Measurements from ENCODE around the gene EMC6. TPM values are rescaled to one million over a fixed set of nuclear protein-coding genes. Genes with fewer than 3 reads are reported as not detected.

EMC6 gene
- total RNA-seq, 1 donor from 2014 or later, result 18.9 TPM

DNA sequence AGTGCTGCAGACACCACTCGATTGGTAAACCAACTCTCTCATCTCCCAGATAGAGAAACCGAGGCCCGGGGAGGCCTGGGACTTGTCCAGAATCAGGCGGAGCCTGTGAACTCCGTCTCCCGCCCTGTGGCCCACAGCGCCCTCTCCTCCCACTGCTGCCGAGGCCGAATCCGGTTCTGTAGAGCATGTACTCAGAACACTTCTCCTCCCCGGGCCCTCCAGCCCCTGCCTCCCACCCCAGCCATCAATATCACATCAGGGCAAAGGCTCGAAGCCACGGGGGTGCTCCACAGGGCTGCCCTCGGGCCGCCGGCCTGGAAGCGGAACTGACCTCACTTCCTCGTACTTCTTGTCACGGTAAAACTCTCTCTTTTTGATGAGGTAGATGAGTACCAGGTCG, 13.0 kb downstream of the EMC6 start:
- no peak for DNase-seq (ENCODE audit: extremely low spot score in 2 of 2)
- Histone ChIP-seq H3K27me3 (no peaks in the 10 kb centered on the region), H3K4me1 (no peaks in the 10 kb centered on the region), H3K9me3 (no peaks in the 10 kb centered on the region), H3K36me3 (no peaks in the 10 kb centered on the region), H3K27ac (no peak overlapping the region), H3K4me3 (no peak overlapping the region)
- no peak for TF ChIP-seq POLR2A (IDR thresholded peaks at IDR 0.05)
- no peak for TF ChIP-seq POLR2AphosphoS5 (IDR thresholded peaks at IDR 0.05; ENCODE audit: insufficient read depth in 1 of 2, low read depth in 1 of 2)
- TF ChIP-seq, protein P1, sequence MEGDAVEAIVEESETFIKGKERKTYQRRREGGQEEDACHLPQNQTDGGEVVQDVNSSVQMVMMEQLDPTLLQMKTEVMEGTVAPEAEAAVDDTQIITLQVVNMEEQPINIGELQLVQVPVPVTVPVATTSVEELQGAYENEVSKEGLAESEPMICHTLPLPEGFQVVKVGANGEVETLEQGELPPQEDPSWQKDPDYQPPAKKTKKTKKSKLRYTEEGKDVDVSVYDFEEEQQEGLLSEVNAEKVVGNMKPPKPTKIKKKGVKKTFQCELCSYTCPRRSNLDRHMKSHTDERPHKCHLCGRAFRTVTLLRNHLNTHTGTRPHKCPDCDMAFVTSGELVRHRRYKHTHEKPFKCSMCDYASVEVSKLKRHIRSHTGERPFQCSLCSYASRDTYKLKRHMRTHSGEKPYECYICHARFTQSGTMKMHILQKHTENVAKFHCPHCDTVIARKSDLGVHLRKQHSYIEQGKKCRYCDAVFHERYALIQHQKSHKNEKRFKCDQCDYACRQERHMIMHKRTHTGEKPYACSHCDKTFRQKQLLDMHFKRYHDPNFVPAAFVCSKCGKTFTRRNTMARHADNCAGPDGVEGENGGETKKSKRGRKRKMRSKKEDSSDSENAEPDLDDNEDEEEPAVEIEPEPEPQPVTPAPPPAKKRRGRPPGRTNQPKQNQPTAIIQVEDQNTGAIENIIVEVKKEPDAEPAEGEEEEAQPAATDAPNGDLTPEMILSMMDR (IDR thresholded peaks at IDR 0.05), result no peak
- intact Hi-C loops (cut with DNase I), result no loop called here

GRCh38 chr17:3682033-3682432, 13.4 kb downstream of the EMC6 start:
- no peak for DNase-seq (ENCODE audit: extremely low spot score in 2 of 2)
- Histone ChIP-seq H3K27me3 (no peaks in the 10 kb centered on the region), H3K9me3 (no peaks in the 10 kb centered on the region), H3K36me3 (no peaks in the 10 kb centered on the region), H3K27ac (no peak overlapping the region), H3K4me3 (no peak overlapping the region), H3K4me1 (no peaks in the 10 kb centered on the region)
- TF ChIP-seq POLR2AphosphoS5 (IDR thresholded peaks at IDR 0.05; ENCODE audit: insufficient read depth in 1 of 2, low read depth in 1 of 2) (no peak), POLR2A (IDR thresholded peaks at IDR 0.05) (no peak)
- TF ChIP-seq, protein P1 (IDR thresholded peaks at IDR 0.05), result no peak
- intact Hi-C loops (cut with DNase I), result no loop called here

- no peak overlapping the region for H3K27ac ChIP-seq
- H3K27me3 ChIP-seq, result no peaks in the 10 kb centered on the region
- TF ChIP-seq, protein P1 (IDR thresholded peaks at IDR 0.05), result peak; percentile 49 to 78 (median 62)
- no peak for TF ChIP-seq POLR2AphosphoS5 (IDR thresholded peaks at IDR 0.05; ENCODE audit: insufficient read depth in 1 of 2, low read depth in 1 of 2)
- no peak for TF ChIP-seq POLR2A (IDR thresholded peaks at IDR 0.05)
- H3K9me3 ChIP-seq, result no peaks in the 10 kb centered on the region
- no peaks in the 10 kb centered on the region for H3K4me1 ChIP-seq
- H3K36me3 ChIP-seq, result no peaks in the 10 kb centered on the region
- no peak overlapping the region for H3K4me3 ChIP-seq
- intact Hi-C loops (cut with DNase I), result no loop called here
- DNase-seq (ENCODE audit: extremely low spot score in 2 of 2), result no peak
Observed at GRCh38 chr17:3683054-3683511, 14.5 kb downstream of the EMC6 start.

DNA sequence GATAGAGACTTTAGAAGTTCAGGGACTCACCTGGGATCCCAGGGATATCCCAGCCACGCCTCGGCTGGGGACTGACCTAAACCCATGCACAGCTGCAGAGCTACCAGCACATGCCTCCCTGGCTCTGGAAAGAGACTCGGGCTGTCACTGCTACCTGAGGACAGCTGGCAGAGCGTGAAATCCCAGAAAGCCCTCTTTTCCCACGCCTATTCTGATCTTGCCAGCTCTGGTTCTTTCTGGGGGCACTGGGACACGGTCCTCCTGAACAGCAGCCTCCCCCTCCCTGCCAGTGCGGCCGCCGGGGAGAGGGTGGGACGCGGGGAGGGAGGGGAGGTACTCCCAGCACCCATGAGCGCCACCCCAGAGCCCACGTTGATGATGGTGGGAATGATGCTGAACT, 16.6 kb downstream of the EMC6 start:
- intact Hi-C loops (cut with DNase I), result no loop called here
- TF ChIP-seq POLR2AphosphoS5 (IDR thresholded peaks at IDR 0.05; ENCODE audit: insufficient read depth in 1 of 2, low read depth in 1 of 2) (no peak), POLR2A (IDR thresholded peaks at IDR 0.05) (no peak)
- TF ChIP-seq, protein P1 (IDR thresholded peaks at IDR 0.05), result no peak
- no peak overlapping the region for H3K4me3 ChIP-seq
- no peaks in the 10 kb centered on the region for H3K36me3 ChIP-seq
- H3K27me3 ChIP-seq, result no peaks in the 10 kb centered on the region
- H3K4me1 ChIP-seq, result no peaks in the 10 kb centered on the region
- no peak overlapping the region for H3K27ac ChIP-seq
- no peak for DNase-seq (ENCODE audit: extremely low spot score in 2 of 2)
- no peaks in the 10 kb centered on the region for H3K9me3 ChIP-seq

DNA sequence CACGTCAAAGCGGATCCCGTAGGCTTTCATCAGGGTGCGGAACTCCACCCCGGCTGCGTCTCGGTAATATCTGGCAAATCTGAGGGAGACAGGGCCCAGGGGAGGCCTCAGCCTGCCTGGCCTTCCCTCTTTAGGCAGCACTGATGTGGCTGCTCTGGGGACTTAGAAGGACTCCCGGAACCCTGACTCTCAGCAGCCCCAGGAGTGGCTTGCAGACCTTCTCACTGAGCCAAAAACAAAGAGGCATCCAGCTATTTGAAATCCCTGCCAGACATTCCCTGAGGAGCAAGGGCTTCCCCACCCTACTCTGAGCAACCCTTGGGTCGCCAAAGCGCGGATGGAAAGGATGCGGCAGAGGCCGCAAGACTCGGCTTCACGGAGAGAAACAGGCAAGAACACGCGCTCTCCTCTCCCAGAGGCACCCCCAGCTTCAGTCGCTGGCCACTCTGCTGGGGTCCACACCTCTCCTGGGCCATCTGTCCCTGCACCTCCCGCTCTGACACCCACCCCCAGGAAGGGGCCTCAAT, 19.5 kb downstream of the EMC6 start:
- no peaks in the 10 kb centered on the region for H3K36me3 ChIP-seq
- no peak overlapping the region for H3K4me3 ChIP-seq
- no peak for DNase-seq (ENCODE audit: extremely low spot score in 2 of 2)
- TF ChIP-seq POLR2A (IDR thresholded peaks at IDR 0.05) (no peak), POLR2AphosphoS5 (IDR thresholded peaks at IDR 0.05; ENCODE audit: insufficient read depth in 1 of 2, low read depth in 1 of 2) (no peak)
- TF ChIP-seq, protein P1 (IDR thresholded peaks at IDR 0.05), result no peak
- H3K27ac ChIP-seq, result no peak overlapping the region
- H3K4me1 ChIP-seq, result no peaks in the 10 kb centered on the region
- no peaks in the 10 kb centered on the region for H3K27me3 ChIP-seq
- intact Hi-C loops (cut with DNase I), result no loop called here
- no peaks in the 10 kb centered on the region for H3K9me3 ChIP-seq

Measured in vagina (tissue), 2 donors.